Measurements from ENCODE around the gene FSCB.

The FSCB gene

DNA sequence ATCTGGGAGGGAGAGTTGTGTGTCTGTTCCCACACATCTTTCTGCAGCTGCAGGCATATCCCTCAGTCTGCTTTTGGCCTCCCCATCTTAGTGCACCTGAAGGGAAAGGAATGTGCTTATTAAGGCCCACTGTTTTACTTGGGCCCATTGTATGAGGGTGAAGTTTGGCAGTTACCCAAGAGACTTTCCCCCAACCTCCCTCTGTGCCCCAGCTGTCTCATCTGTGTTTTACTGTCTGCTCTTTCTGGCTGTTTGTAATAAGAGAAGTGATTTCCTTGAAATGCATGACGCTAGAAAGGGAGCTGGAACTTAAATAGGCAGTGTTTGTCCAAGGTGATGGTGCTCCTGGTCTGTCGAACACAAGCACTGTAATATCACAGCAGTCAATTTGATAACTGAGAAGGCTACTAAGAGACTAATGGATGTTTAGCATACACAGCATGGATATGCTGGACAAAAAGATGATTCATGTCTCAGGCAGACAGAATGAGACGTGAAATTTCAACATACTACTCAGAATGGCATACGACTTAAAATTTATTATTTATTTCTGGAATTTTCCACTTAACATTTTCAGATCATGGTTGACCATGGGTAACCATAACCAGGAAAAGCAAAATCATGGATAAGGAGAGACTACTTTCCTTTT lies 43.6 kb downstream of the FSCB start:
- H3K4me3 ChIP-seq (ENCODE audit: low read depth, low read length): no peak overlapping the region
- TF ChIP-seq, protein P1, sequence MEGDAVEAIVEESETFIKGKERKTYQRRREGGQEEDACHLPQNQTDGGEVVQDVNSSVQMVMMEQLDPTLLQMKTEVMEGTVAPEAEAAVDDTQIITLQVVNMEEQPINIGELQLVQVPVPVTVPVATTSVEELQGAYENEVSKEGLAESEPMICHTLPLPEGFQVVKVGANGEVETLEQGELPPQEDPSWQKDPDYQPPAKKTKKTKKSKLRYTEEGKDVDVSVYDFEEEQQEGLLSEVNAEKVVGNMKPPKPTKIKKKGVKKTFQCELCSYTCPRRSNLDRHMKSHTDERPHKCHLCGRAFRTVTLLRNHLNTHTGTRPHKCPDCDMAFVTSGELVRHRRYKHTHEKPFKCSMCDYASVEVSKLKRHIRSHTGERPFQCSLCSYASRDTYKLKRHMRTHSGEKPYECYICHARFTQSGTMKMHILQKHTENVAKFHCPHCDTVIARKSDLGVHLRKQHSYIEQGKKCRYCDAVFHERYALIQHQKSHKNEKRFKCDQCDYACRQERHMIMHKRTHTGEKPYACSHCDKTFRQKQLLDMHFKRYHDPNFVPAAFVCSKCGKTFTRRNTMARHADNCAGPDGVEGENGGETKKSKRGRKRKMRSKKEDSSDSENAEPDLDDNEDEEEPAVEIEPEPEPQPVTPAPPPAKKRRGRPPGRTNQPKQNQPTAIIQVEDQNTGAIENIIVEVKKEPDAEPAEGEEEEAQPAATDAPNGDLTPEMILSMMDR (IDR thresholded peaks at IDR 0.05; ENCODE audit: borderline replicate concordance, insufficient read depth, low read depth, low read length): no peak

DNA sequence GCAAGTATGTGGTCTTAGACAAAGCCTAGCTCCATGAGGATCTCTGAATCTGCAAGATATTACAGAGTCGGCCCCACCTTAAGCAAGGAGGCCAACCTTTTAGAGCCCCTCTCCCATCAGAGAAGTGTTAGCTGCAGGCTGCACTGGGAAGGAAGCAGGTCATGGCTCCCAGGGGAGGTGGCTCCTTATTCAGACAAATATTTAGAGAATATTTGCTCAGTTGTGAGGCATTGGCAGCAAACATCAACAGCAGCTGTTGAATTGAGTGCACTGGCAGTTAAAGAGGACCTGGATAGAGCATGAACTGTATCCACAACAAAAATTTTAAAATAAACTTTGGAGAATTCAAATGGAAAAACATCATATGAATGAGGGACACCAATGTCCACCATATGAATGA lies 44.7 kb downstream of the FSCB start:
- no peak overlapping the region for H3K4me3 ChIP-seq (ENCODE audit: low read depth, low read length)
- TF ChIP-seq, protein P1 (IDR thresholded peaks at IDR 0.05; ENCODE audit: borderline replicate concordance, insufficient read depth, low read depth, low read length): no peak

DNA sequence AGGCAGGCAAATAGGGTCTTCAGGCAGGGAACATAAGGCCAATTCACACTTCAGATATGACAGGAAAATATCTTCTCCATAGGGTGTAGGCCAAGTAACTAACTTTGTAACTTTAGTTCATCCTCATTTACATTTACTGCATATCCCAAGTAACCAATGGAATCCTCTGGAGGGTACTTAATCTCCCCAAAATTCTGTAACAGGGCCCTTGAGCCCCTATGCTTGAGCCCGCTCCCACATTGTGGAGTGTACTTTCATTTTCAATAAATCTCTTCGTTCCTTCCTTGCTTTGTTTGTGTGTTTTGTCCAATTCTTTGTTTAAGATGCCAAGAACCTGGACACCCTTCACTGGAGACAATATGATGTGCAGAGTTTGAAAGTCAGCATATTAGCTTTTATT lies 45.3 kb downstream of the FSCB start:
- TF ChIP-seq, protein P1 (IDR thresholded peaks at IDR 0.05; ENCODE audit: borderline replicate concordance, insufficient read depth, low read depth, low read length): no peak
- H3K4me3 ChIP-seq (ENCODE audit: low read depth, low read length): no peak overlapping the region
